ENCODE data around the gene ANO3. TPM values are rescaled to one million over a fixed set of nuclear protein-coding genes. Genes with fewer than 3 reads are reported as not detected.

Gene ANO3
- total and polyA plus RNA-seq, 2 donors (not counting 3 experiments of a cell fraction or from before 2014, with no cell fraction given) = not detected

- no peaks in the 10 kb centered on the region for H3K9me1 ChIP-seq (replicated peaks; ENCODE audit: control insufficient read depth, extremely low read depth, insufficient read depth, low read length)
- no peak overlapping the region for H2AFZ ChIP-seq (ENCODE audit: low read depth, low read length)
- H3K27me3 ChIP-seq (ENCODE audit: control insufficient read depth in 2 of 2, insufficient read depth in 2 of 2, low read length in 2 of 2) = no peaks in the 10 kb centered on the region
- no peak for FAIRE-seq
- dilution Hi-C loops (cut with MboI; ENCODE audit: extremely low pct_ligation_motif_present, low sequenced_read_pairs) = no loop called here
- BruUV-seq (replicated peaks) = no TSS peak
- H3K36me3 ChIP-seq (ENCODE audit: control insufficient read depth in 2 of 2, extremely low read depth in 1 of 2, insufficient read depth in 2 of 2, low read length in 2 of 2) = no peaks in the 10 kb centered on the region
- no peak overlapping the region for H3K4me3 ChIP-seq (replicated peaks in 1 of 3; ENCODE audit: insufficient read depth in 1 of 3, low read depth in 1 of 3, low read length in 3 of 3)
- no peak overlapping the region for H3K9ac ChIP-seq (replicated peaks; ENCODE audit: extremely low read depth, insufficient read depth, low read length)
- H4K20me1 ChIP-seq (replicated peaks; ENCODE audit: control insufficient read depth, extremely low read depth, insufficient read depth, low read length) = no peaks in the 10 kb centered on the region
- no peak overlapping the region for H3K27ac ChIP-seq (ENCODE audit: insufficient read depth, low read depth, low read length)
- POLR2A ChIA-PET = no interaction called here
- CTCF ChIA-PET = no interaction called here
- no peaks in the 10 kb centered on the region for H3K9me3 ChIP-seq (replicated peaks; ENCODE audit: control insufficient read depth, insufficient read depth, low read length)
- H3K4me1 ChIP-seq (ENCODE audit: control insufficient read depth, extremely low read depth, insufficient read depth, low read length) = no peaks in the 10 kb centered on the region
- DNase-seq (ENCODE audit: low read depth, low spot score) = no peak
- no peak overlapping the region for H3K4me2 ChIP-seq (ENCODE audit: insufficient read depth, low read length)
- intact Hi-C loops (cut with micrococcal nuclease) = no loop called here
- TF ChIP-seq JUN (IDR thresholded peaks at IDR 0.05; ENCODE audit: borderline replicate concordance, insufficient read depth, insufficient read length, low read depth) (no peak), MYC (IDR thresholded peaks at IDR 0.05; ENCODE audit: low read depth, low read length) (no peak), EZH2 (IDR thresholded peaks at IDR 0.05; ENCODE audit: borderline replicate concordance, low read depth, low read length, severe bottlenecking) (no peak), MAX (IDR thresholded peaks at IDR 0.05; ENCODE audit: insufficient read depth, insufficient read length) (no peak), CTCF (IDR thresholded peaks at IDR 0.05; ENCODE audit: extremely low read depth in 1 of 2, insufficient read depth in 1 of 2, low read depth in 1 of 2, low read length in 2 of 2) (no peak), GATA2 (IDR thresholded peaks at IDR 0.05; ENCODE audit: insufficient read depth, insufficient read length, low read depth, low read length) (no peak), POLR2A (IDR thresholded peaks at IDR 0.05; ENCODE audit: low read depth, low read length) (no peak), FOS (IDR thresholded peaks at IDR 0.05; ENCODE audit: borderline replicate concordance, insufficient read depth, low read length) (no peak), POLR2AphosphoS5 (IDR thresholded peaks at IDR 0.05; ENCODE audit: insufficient read depth, low read depth, low read length) (no peak)
- H3K79me2 ChIP-seq (ENCODE audit: control insufficient read depth, insufficient read depth, low read length) = no peaks in the 10 kb centered on the region
These were observed 291.2 kb downstream of the ANO3 start for GRCh38 chr11:26623076-26623659.

Measured in endothelial cell of umbilical vein (primary cell).